ENCODE results near the gene RANBP1. TPM values are rescaled to one million over a fixed set of nuclear protein-coding genes. Genes with fewer than 3 reads are reported as not detected.

RANBP1 gene
- total RNA-seq, 4 donors from 2014 or later, result 45.6 to 128 (median 106) TPM

DNA sequence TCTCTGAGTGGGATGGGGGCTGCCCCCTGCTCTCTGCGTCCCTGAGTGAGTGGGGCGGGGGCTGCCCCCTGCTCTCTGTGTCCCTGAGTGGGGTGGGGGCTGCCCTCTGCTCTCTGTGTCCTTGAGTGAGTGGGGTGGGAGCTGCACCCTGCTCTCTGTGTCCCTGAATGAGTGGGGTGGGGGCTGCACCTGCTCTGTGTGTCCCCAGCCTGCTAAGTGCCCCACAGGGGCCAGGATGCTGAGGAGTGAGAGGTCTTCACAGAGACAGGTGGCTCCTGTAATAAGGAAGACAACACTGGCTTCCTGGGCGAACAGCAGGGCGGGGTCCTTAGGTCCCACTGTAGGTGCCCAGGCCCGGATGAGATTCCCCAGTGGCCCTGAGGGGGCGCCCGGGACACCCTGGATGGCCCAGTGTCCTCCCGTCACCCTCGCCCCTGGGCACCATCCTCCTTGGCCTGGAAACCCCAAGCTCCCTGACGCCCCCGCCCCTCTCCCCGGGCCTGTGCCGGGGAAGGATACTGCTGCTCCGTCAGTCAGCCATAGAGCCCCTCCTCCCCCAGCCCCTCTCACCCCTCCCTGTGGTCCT, 38.8 kb downstream of the RANBP1 start:
- H3K27ac ChIP-seq, result no peak overlapping the region
- H3K4me1 ChIP-seq, result peaks cover 0 to 7% (median 0%) of the 10 kb centered on the region in 4 donors
- DNase-seq, result no peak
- peaks cover 27% of the 10 kb centered on the region for H3K27me3 ChIP-seq
- in situ Hi-C loops (cut with MboI; ENCODE audit: low pct_ligation_motif_present in 1 of 4, low pct_unique_long_range_greater_than_20kb in 1 of 4, low sequenced_read_pairs in 3 of 4) (loop anchor here (5.0 to 25.0 kb wide), 4 partner anchors 128 to 483 kb away; no protein-coding TSS in a partner anchor), intact Hi-C loops (cut with DNase I; ENCODE audit: low total_unique reads) (loop anchor here (5.0 kb wide), 1 partner anchor 113 kb away; the partner anchor contains the start of gene RTN4R)
- TF ChIP-seq, protein P1, sequence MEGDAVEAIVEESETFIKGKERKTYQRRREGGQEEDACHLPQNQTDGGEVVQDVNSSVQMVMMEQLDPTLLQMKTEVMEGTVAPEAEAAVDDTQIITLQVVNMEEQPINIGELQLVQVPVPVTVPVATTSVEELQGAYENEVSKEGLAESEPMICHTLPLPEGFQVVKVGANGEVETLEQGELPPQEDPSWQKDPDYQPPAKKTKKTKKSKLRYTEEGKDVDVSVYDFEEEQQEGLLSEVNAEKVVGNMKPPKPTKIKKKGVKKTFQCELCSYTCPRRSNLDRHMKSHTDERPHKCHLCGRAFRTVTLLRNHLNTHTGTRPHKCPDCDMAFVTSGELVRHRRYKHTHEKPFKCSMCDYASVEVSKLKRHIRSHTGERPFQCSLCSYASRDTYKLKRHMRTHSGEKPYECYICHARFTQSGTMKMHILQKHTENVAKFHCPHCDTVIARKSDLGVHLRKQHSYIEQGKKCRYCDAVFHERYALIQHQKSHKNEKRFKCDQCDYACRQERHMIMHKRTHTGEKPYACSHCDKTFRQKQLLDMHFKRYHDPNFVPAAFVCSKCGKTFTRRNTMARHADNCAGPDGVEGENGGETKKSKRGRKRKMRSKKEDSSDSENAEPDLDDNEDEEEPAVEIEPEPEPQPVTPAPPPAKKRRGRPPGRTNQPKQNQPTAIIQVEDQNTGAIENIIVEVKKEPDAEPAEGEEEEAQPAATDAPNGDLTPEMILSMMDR (IDR thresholded peaks at IDR 0.05), result peak in 2 of 5 experiments; percentile 11 to 26
- TF ChIP-seq POLR2AphosphoS5 (IDR thresholded peaks at IDR 0.05) (no peak), POLR2A (IDR thresholded peaks at IDR 0.05) (no peak), EP300 (IDR thresholded peaks at IDR 0.05; ENCODE audit: low read depth) (no peak)
- whole genome bisulfite sequencing, 2 donors (ENCODE audit: low coverage in 1 of 2), result 38% methylated on average over 14 of the region's 14 CpGs; no CpG with 5 or more reads in 1 of the 2 donors
- no peaks in the 10 kb centered on the region for H3K9me3 ChIP-seq
- no peak overlapping the region for H3K4me3 ChIP-seq
- no peaks in the 10 kb centered on the region for H3K36me3 ChIP-seq

DNA sequence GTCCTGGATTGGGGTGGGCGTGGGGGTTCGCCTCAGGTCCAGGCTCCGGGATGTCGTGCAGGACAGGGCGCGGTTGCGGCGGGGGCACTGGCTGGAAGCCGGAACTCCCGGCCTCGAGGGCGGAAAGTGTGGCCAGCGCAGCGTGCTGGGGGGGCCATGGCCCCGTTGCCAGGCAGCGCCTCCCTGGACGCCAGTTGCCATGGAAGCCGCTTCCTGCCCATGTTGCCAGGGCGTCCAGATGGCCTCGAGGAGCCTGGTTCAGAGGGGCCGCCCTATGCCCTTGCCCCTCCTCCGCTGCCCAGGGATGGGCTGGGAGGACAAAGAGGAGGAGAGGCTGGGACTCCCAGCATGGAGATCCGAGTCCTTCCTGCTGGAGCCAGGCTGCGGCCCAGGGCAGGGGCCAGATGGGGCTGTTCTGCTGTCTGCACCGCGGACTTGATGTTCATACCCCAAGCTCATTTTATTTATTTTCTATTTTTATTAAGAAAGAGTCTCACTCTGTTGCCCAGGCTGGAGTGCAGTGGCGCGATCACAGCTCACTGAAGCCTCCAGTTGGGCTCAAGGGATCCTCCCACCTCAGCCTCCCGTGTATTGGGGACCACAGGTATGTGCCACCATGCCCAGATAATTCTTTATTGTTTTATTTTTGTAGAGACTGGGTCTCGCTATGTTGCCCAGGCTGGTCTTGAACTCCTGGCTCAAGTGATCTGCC, 39.6 kb downstream of the RANBP1 start:
- intact Hi-C loops (cut with DNase I; ENCODE audit: low total_unique reads), result loop anchor here (5.0 kb wide), 1 partner anchor 112 kb away; the partner anchor contains the start of gene RTN4R
- H3K4me1 ChIP-seq, result peaks cover 0 to 7% (median 0%) of the 10 kb centered on the region in 4 donors
- peaks cover 27% of the 10 kb centered on the region for H3K27me3 ChIP-seq
- H3K9me3 ChIP-seq, result no peaks in the 10 kb centered on the region
- H3K36me3 ChIP-seq, result no peaks in the 10 kb centered on the region
- no peak for DNase-seq
- H3K4me3 ChIP-seq, result no peak overlapping the region
- 50% methylated on average over 30 of the region's 30 CpGs; no CpG with 5 or more reads in 1 of the 2 donors for WGBS, 2 donors (ENCODE audit: low coverage in 1 of 2)
- in situ Hi-C loops (cut with MboI; ENCODE audit: low pct_ligation_motif_present in 1 of 4, low pct_unique_long_range_greater_than_20kb in 1 of 4, low sequenced_read_pairs in 3 of 4), result loop anchor here (5.0 to 25.0 kb wide), 4 partner anchors 127 to 482 kb away; no protein-coding TSS in a partner anchor
- H3K27ac ChIP-seq, result no peak overlapping the region
- no peak for TF ChIP-seq POLR2AphosphoS5 (IDR thresholded peaks at IDR 0.05)
- TF ChIP-seq POLR2A (IDR thresholded peaks at IDR 0.05), result no peak

DNA sequence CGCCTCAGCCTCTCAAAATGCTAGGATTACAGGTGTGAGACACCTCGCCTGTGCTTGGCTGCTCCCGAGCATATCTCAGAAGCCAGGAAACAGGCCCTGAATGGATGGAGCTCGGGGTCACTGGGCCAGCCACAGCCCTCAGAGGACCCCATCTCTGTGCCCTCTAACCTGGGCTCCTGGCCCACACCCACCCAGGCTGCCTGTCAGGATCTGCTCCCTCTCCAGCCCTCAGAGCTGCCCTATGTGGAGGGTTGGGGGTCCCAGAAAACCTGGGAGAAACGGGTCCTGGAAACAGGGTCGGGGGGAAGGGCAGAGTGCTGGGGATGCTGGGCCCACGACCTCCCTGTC, 40.1 kb downstream of the RANBP1 start:
- peaks cover 27% of the 10 kb centered on the region for H3K27me3 ChIP-seq
- 48% methylated on average over 6 of the region's 7 CpGs; no CpG with 5 or more reads in 1 of the 2 donors for WGBS, 2 donors (ENCODE audit: low coverage in 1 of 2)

DNA sequence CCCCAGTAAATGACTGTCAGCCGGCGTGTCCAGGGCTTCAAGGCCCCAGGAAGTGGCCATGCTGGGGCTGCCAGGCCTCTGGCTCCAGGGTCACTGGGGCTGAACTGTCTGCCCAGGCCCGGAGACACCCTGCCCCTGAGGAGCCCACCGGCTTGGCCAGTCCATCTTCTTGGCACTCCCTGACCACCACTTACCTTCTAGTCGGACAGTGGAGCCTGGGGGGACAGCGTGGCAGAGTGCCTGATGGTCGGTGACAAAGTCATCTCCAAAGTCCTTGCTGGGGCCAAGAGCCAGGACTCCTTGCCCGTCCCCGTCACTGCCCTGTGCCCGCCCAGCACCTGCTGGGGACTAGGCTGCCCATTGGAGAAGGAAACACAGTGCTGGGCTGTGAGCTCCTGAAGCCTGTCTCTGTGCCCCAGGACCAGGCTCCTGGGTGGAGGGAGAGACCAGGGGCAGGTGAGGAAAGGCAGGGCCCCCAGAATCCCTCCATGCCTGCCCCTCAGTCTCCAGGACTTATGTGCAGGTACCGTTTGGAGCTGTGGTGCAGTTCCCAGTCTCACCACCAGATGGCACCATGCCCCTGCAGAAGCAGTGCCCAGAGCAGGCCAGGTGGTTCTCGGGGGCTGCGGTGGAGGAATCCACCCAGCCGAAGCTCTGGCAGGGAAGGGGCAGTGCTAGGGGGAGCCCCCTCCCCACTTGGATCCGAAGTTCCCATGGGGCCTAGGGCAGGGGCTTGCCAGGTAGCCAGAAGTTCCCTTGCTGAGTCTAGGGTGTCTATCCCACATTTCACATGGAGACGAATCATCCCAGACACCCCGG, 40.9 kb downstream of the RANBP1 start:
- H3K4me1 ChIP-seq, result peaks cover 0 to 7% (median 0%) of the 10 kb centered on the region in 4 donors
- no peaks in the 10 kb centered on the region for H3K36me3 ChIP-seq
- TF ChIP-seq POLR2AphosphoS5 (IDR thresholded peaks at IDR 0.05) (no peak), EP300 (IDR thresholded peaks at IDR 0.05; ENCODE audit: low read depth) (no peak), POLR2A (IDR thresholded peaks at IDR 0.05) (no peak)
- TF ChIP-seq, protein P1 (IDR thresholded peaks at IDR 0.05), result peak; percentile 98 to 100 (median 99)
- peak; percentile 89 for DNase-seq
- no peak overlapping the region for H3K27ac ChIP-seq
- H3K9me3 ChIP-seq, result no peaks in the 10 kb centered on the region
- WGBS, 2 donors (ENCODE audit: low coverage in 1 of 2), result 29% methylated on average over 14 of the region's 17 CpGs; no CpG with 5 or more reads in 1 of the 2 donors
- H3K4me3 ChIP-seq, result no peak overlapping the region
- H3K27me3 ChIP-seq, result peaks cover 27% of the 10 kb centered on the region
- in situ Hi-C loops (cut with MboI; ENCODE audit: low pct_ligation_motif_present in 1 of 4, low pct_unique_long_range_greater_than_20kb in 1 of 4, low sequenced_read_pairs in 3 of 4) (loop anchor here (5.0 to 25.0 kb wide), 4 partner anchors 125 to 480 kb away; no protein-coding TSS in a partner anchor), intact Hi-C loops (cut with DNase I; ENCODE audit: low total_unique reads) (loop anchor here (5.0 kb wide), 1 partner anchor 110 kb away; the partner anchor contains the start of gene RTN4R)

More for the DNA sequence above, 40.1 kb downstream of the RANBP1 start:
- no peak overlapping the region for H3K4me3 ChIP-seq
- no peaks in the 10 kb centered on the region for H3K9me3 ChIP-seq
- H3K36me3 ChIP-seq, result no peaks in the 10 kb centered on the region
- no peak for DNase-seq
- in situ Hi-C loops (cut with MboI; ENCODE audit: low pct_ligation_motif_present in 1 of 4, low pct_unique_long_range_greater_than_20kb in 1 of 4, low sequenced_read_pairs in 3 of 4), result loop anchor here (5.0 to 25.0 kb wide), 4 partner anchors 126 to 481 kb away; no protein-coding TSS in a partner anchor
- intact Hi-C loops (cut with DNase I; ENCODE audit: low total_unique reads), result loop anchor here (5.0 kb wide), 1 partner anchor 111 kb away; the partner anchor contains the start of gene RTN4R
- TF ChIP-seq POLR2AphosphoS5 (IDR thresholded peaks at IDR 0.05), result no peak
- TF ChIP-seq EP300 (IDR thresholded peaks at IDR 0.05; ENCODE audit: low read depth), result no peak
- TF ChIP-seq, protein P1 (IDR thresholded peaks at IDR 0.05), result no peak
- TF ChIP-seq POLR2A (IDR thresholded peaks at IDR 0.05), result no peak
- H3K27ac ChIP-seq, result no peak overlapping the region
- H3K4me1 ChIP-seq, result peaks cover 0 to 7% (median 0%) of the 10 kb centered on the region in 4 donors

Data from transverse colon (tissue), 4 donors.